Activated naive CD8-positive, alpha-beta T cell (primary cell): ENCODE data around the gene UNC93A.
"Not testable (repeated sequence)": the region's sequence is repeated elsewhere in the genome, so short reads cannot be mapped to it uniquely, and the experiment has no call there.

Experiments used
- H3K27ac Mint-ChIP-seq: one replicate; pipeline ENCODE4 v1.8.0; 2021; ENCODE audit warnings: mixed read lengths
- H3K27me3 Mint-ChIP-seq: one replicate; pipeline ENCODE4 v1.8.0; 2021; ENCODE audit warnings: mixed read lengths
- H3K36me3 Mint-ChIP-seq: one replicate; pipeline ENCODE4 v1.8.0; 2021; ENCODE audit warnings: mixed read lengths
- H3K4me1 Mint-ChIP-seq: one replicate; pipeline ENCODE4 v1.8.0; 2021; ENCODE audit warnings: low read depth, mixed read lengths
- H3K4me3 Mint-ChIP-seq: one replicate; pipeline ENCODE4 v1.8.0; 2021; ENCODE audit warnings: mild to moderate bottlenecking, mixed read lengths
- H3K9me3 Mint-ChIP-seq: one replicate; pipeline ENCODE4 v1.8.0; 2021; ENCODE audit warnings: low read depth, mixed read lengths

The UNC93A gene

GRCh38 chr6:167280466-167280865 lies 10.6 kb upstream of the UNC93A start:
- H3K27me3 Mint-ChIP-seq, H3K36me3 Mint-ChIP-seq, H3K9me3 Mint-ChIP-seq, H3K27ac Mint-ChIP-seq, H3K4me1 Mint-ChIP-seq, H3K4me3 Mint-ChIP-seq: not testable (repeated sequence)

- Mint-ChIP-seq H3K27ac (no peak overlapping the region), H3K4me3 (no peak overlapping the region), H3K9me3 (no peaks in the 10 kb centered on the region), H3K36me3 (no peaks in the 10 kb centered on the region), H3K4me1 (no peaks in the 10 kb centered on the region), H3K27me3 (peaks cover 3% of the 10 kb centered on the region)
These were observed 8.9 kb upstream of the UNC93A start for GRCh38 chr6:167282165-167282564.

GRCh38 chr6:167284565-167284964 lies 6.5 kb upstream of the UNC93A start:
- H3K27me3 Mint-ChIP-seq, H3K4me3 Mint-ChIP-seq, H3K27ac Mint-ChIP-seq, H3K4me1 Mint-ChIP-seq, H3K9me3 Mint-ChIP-seq, H3K36me3 Mint-ChIP-seq: not testable (repeated sequence)

- Mint-ChIP-seq H3K27ac (no peak overlapping the region), H3K9me3 (no peaks in the 10 kb centered on the region), H3K36me3 (no peaks in the 10 kb centered on the region), H3K4me1 (no peaks in the 10 kb centered on the region), H3K4me3 (no peak overlapping the region), H3K27me3 (peaks cover 1% of the 10 kb centered on the region)
These were observed 5.9 kb upstream of the UNC93A start for GRCh38 chr6:167285077-167285770.

GRCh38 chr6:167287513-167288048 lies 3.5 kb upstream of the UNC93A start:
- Mint-ChIP-seq H3K27ac (no peak overlapping the region), H3K27me3 (peaks cover 1% of the 10 kb centered on the region), H3K36me3 (no peaks in the 10 kb centered on the region), H3K9me3 (no peaks in the 10 kb centered on the region), H3K4me3 (no peak overlapping the region), H3K4me1 (no peaks in the 10 kb centered on the region)

DNA sequence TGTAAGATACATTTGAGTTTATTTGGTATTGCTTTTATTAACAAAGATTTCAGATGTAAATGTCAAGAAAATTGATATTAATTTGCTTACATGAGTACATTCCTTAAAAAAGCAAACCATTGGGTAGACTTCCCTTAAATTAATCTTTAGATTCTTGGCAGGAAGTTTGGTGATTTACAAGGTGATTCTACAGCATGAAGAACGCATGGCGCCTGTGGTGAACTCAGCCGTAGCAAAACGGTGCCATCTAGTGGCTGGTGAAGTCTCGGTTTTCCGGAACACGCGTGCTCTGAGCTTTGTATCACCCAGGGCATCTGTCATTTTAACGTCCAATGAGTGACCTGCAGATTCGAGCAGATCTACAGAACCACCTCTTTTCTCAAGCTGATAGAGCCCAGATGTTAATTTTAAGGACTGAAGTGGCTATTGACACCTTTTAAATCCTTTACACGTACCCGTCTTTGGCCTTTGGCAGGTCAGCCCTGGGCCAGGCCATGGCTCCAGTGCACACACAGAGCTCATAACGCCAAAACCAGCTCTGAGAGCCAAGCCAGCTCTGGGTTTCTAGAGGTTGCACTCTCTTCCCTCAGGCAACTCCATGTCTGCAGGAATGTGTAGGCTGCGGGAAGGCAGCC lies 2.4 kb upstream of the UNC93A start:
- not testable (repeated sequence) for H3K9me3 Mint-ChIP-seq, H3K36me3 Mint-ChIP-seq, H3K27me3 Mint-ChIP-seq, H3K4me3 Mint-ChIP-seq, H3K27ac Mint-ChIP-seq, H3K4me1 Mint-ChIP-seq

DNA sequence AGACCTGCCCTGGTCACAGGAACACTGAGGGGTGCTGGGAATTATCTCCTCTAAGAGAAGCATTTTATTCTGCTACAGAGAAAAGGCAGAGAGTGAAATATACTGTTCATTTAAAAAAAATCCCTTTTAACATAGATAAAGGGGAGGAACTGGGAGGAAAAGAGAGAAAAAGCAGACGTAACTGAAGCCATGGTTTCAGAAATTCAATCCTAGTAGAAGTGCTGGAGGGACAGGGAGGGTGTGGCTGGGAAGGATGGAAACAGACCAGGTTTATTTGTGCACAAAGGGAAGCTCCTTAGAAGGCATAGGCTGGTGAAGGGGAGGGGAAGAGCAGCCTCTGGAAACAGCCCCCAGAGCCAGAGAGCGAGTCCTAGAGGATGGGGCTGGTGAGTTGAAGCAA lies 1.8 kb upstream of the UNC93A start:
- not testable (repeated sequence) for H3K9me3 Mint-ChIP-seq, H3K36me3 Mint-ChIP-seq, H3K4me1 Mint-ChIP-seq, H3K27me3 Mint-ChIP-seq, H3K27ac Mint-ChIP-seq, H3K4me3 Mint-ChIP-seq

- H3K4me3 Mint-ChIP-seq: no peak overlapping the region
- H3K27me3 Mint-ChIP-seq: peaks cover 1% of the 10 kb centered on the region
- no peaks in the 10 kb centered on the region for H3K4me1 Mint-ChIP-seq
- no peaks in the 10 kb centered on the region for H3K36me3 Mint-ChIP-seq
- H3K27ac Mint-ChIP-seq: no peak overlapping the region
- no peaks in the 10 kb centered on the region for H3K9me3 Mint-ChIP-seq
These were observed 647 bp downstream of the UNC93A start for GRCh38 chr6:167291623-167292300.

DNA sequence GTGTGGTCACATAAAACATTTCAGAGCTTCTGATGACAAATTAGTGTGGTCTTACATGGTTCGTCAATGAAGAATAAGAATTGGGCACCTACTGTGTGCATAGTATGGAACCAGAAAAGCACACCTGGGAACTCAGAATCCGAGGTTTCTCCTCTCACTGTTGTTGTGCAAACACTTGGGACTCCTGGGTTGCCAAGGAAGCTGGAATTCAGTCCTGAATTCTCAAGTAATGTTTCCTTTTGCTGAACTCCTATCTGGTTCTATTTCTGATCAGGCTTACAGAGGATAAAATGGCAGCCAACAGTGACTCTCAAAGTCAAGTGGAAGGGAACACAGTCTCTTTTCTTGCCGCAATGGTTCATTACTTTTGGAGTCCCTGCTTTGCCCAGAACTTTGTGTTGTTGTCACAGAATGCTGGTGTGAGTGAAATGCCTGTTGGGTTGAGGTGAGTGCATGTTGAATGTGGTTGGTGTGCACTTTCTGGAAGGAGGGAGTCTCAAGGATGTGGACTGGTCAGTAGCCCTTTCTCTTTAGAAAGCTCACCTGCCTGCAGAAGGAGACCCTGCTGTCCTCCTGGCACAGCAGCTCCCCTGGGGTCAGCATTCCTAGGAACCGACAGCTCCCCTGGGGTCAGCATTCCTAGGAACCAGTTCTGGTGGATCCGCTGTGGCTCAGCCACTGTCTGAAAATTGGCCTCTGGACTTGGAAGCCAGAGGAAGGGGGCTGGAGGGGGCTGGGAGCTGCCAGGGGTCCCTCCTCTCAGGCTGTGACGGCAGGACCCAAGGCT lies 1.4 kb downstream of the UNC93A start:
- Mint-ChIP-seq H3K4me3 (no peak overlapping the region), H3K9me3 (no peaks in the 10 kb centered on the region), H3K4me1 (no peaks in the 10 kb centered on the region), H3K27ac (no peak overlapping the region), H3K36me3 (no peaks in the 10 kb centered on the region), H3K27me3 (peaks cover 1% of the 10 kb centered on the region)

GRCh38 chr6:167293088-167293589 lies 2.0 kb downstream of the UNC93A start:
- no peaks in the 10 kb centered on the region for H3K36me3 Mint-ChIP-seq
- no peaks in the 10 kb centered on the region for H3K9me3 Mint-ChIP-seq
- no peak overlapping the region for H3K4me3 Mint-ChIP-seq
- H3K27ac Mint-ChIP-seq: no peak overlapping the region
- H3K27me3 Mint-ChIP-seq: peaks cover 5% of the 10 kb centered on the region
- H3K4me1 Mint-ChIP-seq: no peaks in the 10 kb centered on the region

GRCh38 chr6:167293590-167294091 lies 2.5 kb downstream of the UNC93A start:
- Mint-ChIP-seq H3K4me1 (no peaks in the 10 kb centered on the region), H3K9me3 (no peaks in the 10 kb centered on the region), H3K27ac (no peak overlapping the region), H3K27me3 (peaks cover 5% of the 10 kb centered on the region), H3K36me3 (no peaks in the 10 kb centered on the region), H3K4me3 (no peak overlapping the region)

DNA sequence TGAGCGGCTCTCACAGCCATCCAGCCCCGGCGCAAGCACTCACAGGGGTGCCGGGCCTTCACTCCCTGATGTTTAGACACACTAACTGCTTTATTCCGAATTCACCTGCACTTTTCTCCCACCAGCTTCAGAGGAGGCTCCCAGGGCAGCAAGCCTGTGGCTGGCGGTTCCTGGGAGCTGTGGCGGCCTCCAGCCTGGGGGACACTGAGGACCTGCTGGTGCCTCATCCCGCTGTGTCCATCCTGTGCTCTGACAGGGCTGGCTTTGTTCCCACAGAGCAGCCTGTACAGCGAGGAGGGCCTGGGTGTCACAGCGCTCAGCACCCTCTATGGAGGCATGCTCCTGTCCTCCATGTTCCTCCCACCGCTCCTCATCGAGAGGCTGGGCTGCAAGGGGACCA lies 3.1 kb downstream of the UNC93A start:
- Mint-ChIP-seq H3K4me1 (no peaks in the 10 kb centered on the region), H3K4me3 (no peak overlapping the region), H3K36me3 (no peaks in the 10 kb centered on the region), H3K27me3 (peaks cover 3% of the 10 kb centered on the region), H3K27ac (no peak overlapping the region), H3K9me3 (no peaks in the 10 kb centered on the region)

DNA sequence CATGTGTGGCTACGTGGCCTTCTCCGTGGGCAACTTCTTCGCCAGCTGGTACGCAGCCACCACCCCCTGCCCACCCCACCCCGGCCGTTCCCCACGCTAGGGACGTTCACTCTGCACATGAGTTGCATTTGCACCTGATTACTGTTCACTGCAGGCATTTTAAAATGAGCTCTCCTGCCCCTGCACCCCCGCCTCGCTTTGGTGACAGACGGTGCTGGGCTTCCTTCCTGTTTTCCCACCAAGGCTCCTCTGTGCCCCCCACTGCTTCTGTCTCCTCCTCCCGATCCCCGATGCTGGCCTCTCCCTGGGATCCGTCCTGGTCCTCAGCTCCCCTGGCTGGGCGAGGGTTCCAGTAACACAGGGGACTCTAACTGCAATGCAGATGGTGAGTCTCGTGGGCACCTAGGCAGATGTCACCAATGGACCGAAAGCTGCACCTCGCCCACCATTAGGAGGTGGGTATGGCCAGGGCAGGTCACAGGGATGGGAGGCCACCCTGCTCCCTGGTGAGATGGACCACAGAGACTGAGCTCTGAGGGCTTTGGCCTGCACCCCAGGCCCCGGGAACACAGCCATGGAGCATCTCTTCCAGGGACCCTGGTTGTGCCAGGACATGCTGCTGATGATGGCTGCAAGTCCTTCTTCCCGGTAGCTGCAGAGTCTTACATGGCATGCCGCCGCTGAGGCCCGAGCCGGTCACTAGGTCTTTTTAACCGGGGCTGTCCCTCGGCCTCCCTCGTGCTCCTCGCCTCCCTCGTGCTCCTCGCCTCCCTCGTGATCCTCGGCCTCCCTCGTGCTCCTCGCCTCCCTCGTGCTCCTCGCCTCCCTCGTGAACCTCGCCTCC lies 3.8 kb downstream of the UNC93A start:
- Mint-ChIP-seq H3K9me3 (no peaks in the 10 kb centered on the region), H3K27me3 (peaks cover 3% of the 10 kb centered on the region), H3K4me1 (no peaks in the 10 kb centered on the region), H3K36me3 (no peaks in the 10 kb centered on the region), H3K4me3 (no peak overlapping the region), H3K27ac (no peak overlapping the region)
